ENCODE measurements around the gene GSK3B.
"Not testable (repeated sequence)": the region's sequence is repeated elsewhere in the genome, so short reads cannot be mapped to it uniquely, and the experiment has no call there.

The GSK3B gene

GRCh38 chr3:120013481-120013880, 80.8 kb downstream of the GSK3B start:
- no peak for DNase-seq (ENCODE audit: low read depth in 2 of 2)

GRCh38 chr3:120005741-120006140, 88.5 kb downstream of the GSK3B start:
- DNase-seq (ENCODE audit: low read depth in 2 of 2) = not testable (repeated sequence)

DNA sequence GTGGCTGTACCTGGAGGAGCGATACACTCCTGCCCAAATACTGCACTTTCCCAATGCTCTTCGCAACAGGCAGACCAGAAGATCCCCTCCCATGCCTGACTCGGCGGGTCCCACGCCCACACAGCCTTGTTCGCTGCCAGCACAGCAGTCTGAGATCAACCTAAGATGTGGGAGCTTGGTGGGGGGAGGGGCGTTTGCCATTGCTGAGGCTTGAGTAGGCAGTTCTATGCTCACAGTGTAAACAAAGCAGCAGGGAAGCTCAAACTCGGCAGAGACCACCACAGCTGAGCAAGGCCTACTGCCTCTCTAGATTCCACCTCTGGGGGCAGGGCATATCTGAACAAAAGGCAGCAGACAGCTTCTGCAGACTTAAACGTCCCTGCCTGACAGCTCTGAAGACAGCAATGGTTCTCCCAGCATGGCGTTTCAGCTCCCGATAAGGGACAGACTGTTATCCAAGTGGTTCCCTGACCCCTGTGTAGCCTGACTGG, 90.2 kb downstream of the GSK3B start:
- not testable (repeated sequence) for DNase-seq (ENCODE audit: low read depth in 2 of 2)

- DNase-seq (ENCODE audit: low read depth in 2 of 2) = no peak
Measured at GRCh38 chr3:119998166-119998565, 96.1 kb downstream of the GSK3B start.

DNA sequence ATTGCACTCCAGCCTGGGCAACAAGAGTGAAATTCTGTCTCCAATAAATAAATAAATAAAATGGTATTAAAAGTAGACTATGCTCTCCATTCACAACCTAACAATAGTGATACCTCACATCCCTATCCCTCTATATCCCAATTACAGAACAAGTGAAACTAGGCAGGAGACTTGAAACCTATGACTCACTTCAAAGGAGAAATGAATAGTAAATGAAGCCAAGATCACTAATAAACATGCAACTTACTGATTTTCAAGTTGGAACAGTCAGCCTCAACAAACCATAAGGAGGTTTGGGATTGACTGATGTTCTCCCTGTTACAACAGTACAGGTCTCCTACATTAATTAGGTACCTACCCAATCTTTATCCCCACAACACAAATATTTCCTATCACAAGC, 103.4 kb downstream of the GSK3B start:
- DNase-seq (ENCODE audit: low read depth in 2 of 2) = no peak

- DNase-seq (ENCODE audit: low read depth in 2 of 2) = no peak
Measured at GRCh38 chr3:119989981-119990655, 104.1 kb downstream of the GSK3B start.

DNA sequence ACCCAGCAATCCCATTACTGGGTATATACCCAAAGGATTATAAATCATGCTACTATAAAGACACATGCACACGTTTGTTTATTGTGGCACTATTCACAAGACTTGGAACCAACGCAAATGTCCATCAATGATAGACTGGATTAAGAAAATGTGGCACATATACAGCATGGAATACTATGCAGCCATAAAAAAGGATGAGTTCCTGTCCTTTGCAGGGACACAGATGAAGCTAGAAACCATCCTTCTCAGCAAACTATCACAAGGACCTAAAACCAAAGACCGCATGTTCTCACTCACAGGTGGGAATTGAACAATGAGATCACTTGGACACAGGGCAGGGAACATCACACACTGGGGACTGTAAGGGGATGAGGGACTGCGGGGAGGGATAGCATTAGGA, 107.4 kb downstream of the GSK3B start:
- DNase-seq (ENCODE audit: low read depth in 2 of 2) = not testable (repeated sequence)

DNA sequence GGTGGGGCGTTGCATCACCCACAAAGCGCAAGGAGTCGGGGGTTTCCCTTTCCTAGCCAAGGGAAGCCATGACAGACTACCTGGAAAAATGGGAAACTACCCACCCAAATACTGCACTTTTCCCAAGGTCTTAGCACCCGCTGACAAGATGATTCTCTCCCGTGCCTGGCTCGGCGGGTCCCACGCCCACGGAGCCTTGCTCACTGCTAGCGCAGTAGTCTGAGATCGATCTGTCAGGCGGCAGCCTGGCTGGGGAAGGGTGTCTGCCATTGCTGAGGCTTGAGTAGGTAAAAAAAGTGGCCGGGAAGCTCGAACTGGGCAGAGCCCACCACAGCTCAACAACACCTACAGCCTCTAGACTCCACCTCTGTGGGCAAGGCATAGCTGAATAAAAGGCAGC, 112.9 kb downstream of the GSK3B start:
- DNase-seq (ENCODE audit: low read depth in 2 of 2) = no peak

GRCh38 chr3:119978554-119979208, 115.6 kb downstream of the GSK3B start:
- no peak for DNase-seq (ENCODE audit: low read depth in 2 of 2)

GRCh38 chr3:119977353-119977752, 116.9 kb downstream of the GSK3B start:
- no peak for DNase-seq (ENCODE audit: low read depth in 2 of 2)

GRCh38 chr3:119976214-119976613, 118.0 kb downstream of the GSK3B start:
- no peak for DNase-seq (ENCODE audit: low read depth in 2 of 2)

GRCh38 chr3:119974656-119975055, 119.6 kb downstream of the GSK3B start:
- DNase-seq (ENCODE audit: low read depth in 2 of 2) = no peak

DNA sequence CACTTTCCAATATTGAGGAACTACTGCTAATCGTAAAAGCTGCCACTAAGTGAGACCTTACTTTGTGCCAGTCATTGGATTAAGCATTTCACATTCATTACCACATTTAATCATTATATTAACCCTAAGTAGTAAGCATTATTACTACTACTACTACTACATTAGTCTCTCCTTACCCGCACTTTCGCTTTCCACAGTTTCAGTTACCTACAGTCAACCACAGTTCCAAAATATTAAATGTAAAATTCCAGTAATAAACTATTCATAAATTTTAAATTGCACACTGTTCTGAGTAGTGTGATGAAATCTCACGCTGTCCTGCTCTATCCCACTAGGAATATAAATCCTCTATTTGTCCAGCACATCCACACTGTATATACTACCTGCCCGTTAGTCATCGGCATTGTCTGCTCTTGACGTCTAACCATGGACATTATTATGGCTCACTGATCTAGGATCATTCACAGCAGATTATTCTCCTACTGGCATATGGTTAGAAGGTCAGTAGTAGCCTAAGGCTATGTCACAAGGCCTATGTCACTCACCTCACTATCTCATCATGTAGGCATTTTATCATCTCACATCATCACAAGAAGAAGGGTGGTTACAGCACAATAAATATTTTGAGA, 121.1 kb downstream of the GSK3B start:
- DNase-seq (ENCODE audit: low read depth in 2 of 2) = no peak

- no peak for DNase-seq (ENCODE audit: low read depth in 2 of 2)
Measured at GRCh38 chr3:119969759-119970158, 124.5 kb downstream of the GSK3B start.

DNA sequence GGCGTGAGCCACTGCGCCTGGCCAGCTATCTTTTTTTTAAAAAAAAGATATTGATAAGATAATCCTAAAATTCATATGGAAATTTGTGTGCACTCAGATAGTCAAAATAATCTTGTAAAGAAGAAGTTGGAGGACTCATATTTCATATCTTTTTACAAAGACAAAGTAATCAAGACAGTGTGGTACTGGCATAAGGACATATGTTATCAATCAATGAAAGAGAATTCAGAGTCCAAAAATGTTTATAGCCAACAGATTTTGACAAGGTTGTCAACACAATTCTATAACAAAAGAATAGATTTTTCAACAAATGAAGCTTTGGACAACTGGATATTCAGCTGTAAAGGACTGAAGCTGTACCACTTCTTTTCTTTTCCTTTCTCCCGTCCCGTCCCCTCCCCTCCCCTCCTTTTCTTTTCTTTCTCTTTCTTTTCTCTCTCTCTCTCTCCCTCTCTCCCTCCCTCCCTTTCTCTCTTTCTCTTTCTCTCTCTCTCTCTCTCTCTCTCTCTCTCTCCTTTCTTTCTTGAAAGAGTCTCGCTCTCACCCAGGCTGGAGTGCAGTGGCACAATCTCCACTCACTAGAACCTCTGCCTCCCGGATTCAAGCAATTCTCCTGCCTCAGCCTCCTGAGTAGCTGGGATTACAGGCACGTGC, 126.8 kb downstream of the GSK3B start:
- no peak for DNase-seq (ENCODE audit: low read depth in 2 of 2)

- DNase-seq (ENCODE audit: low read depth in 2 of 2) = no peak
Measured at GRCh38 chr3:119965692-119966091, 128.6 kb downstream of the GSK3B start.

GRCh38 chr3:119964294-119964693, 130.0 kb downstream of the GSK3B start:
- no peak for DNase-seq (ENCODE audit: low read depth in 2 of 2)

- no peak for DNase-seq (ENCODE audit: low read depth in 2 of 2)
Measured at GRCh38 chr3:119955972-119956371, 138.3 kb downstream of the GSK3B start.

GRCh38 chr3:119950666-119951325, 143.5 kb downstream of the GSK3B start:
- DNase-seq (ENCODE audit: low read depth in 2 of 2) = no peak

DNA sequence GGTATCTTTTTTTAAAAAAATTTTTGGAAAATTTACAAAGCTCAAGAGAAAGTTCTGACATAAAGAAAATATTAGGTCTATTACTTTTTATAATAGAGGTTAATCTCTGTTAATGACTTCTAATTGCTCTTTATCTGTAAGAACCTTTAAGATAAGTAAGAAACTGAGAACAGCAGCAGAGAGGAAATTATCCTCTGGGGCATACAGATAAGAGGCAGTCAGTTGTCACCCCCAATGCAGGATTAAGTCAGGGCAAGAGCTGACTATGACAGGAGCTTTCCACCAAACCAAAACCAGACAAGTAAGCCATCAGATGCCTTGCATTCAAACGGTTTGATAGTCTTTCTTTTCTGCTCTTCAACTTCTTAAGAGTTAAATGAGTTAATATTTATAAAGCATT, 149.0 kb downstream of the GSK3B start:
- no peak for DNase-seq (ENCODE audit: low read depth in 2 of 2)

DNA sequence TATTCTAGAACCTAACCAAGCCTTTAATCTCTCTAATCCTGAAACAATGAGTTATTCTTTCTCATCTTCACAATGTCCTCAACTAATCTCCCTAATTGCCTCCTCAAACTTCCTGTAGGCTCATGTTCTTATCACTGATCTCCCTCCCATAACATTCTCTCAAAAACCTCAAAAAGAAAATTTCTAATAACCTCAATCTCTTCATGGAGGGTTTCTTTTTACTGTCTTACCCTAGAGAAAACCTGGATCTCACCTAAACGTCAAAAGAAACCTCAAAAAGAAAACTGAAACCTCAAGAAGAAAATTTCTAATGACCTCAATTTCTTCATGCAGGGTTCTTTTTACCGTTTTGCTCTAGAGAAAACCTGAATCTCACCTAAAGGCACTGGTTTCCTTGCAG, 150.2 kb downstream of the GSK3B start:
- DNase-seq (ENCODE audit: low read depth in 2 of 2) = no peak

GRCh38 chr3:119939077-119939476, 155.2 kb downstream of the GSK3B start:
- DNase-seq (ENCODE audit: low read depth in 2 of 2) = no peak

All from stimulated activated CD8-positive, alpha-beta memory T cell treated with anti-CD3 and anti-CD28 coated beads, Interleukin-2, amount 100 ng/mL, for 1 hour (primary cell).